Mesodermal cell (in vitro differentiated cells): Measurements from ENCODE around the gene PNLIPRP3.

Experiments used
- H3K27ac ChIP-seq: 2 replicates; pipeline ENCODE4 v1.7.0; 2013; ENCODE audit warnings: mild to moderate bottlenecking, low read depth, low read length, moderate library complexity; ENCODE audit not compliant: severe bottlenecking
- H3K36me3 ChIP-seq: 2 replicates; pipeline ENCODE4 v1.7.1; 2013; ENCODE audit warnings: mild to moderate bottlenecking, low read length, moderate library complexity; ENCODE audit not compliant: control insufficient read depth, insufficient read depth
- H3K4me1 ChIP-seq: one replicate; pipeline ENCODE4 v1.7.1; 2013; ENCODE audit warnings: mild to moderate bottlenecking, low read length; ENCODE audit not compliant: insufficient read depth, control insufficient read depth, poor library complexity, severe bottlenecking
- H3K4me3 ChIP-seq: 2 replicates; pipeline ENCODE4 v1.7.0; 2013; ENCODE audit warnings: low read length, control low read depth, mild to moderate bottlenecking; ENCODE audit not compliant: insufficient read depth, poor library complexity, severe bottlenecking; ENCODE audit errors: extremely low read depth
- H3K9me3 ChIP-seq: 2 replicates; pipeline ENCODE4 v1.7.1; 2013; ENCODE audit warnings: mild to moderate bottlenecking, low read length, moderate library complexity; ENCODE audit not compliant: control insufficient read depth
- WGBS, 2 experiments: methylation state at CpG; one replicate each; pipeline ENCODE4 v1.1.5; 2013; ENCODE audit warnings: missing lambda C conversion rate in 2 of 2; ENCODE audit not compliant: insufficient coverage in 2 of 2; 5-methylcytosine and 5-hydroxymethylcytosine counted together

PNLIPRP3 gene

DNA sequence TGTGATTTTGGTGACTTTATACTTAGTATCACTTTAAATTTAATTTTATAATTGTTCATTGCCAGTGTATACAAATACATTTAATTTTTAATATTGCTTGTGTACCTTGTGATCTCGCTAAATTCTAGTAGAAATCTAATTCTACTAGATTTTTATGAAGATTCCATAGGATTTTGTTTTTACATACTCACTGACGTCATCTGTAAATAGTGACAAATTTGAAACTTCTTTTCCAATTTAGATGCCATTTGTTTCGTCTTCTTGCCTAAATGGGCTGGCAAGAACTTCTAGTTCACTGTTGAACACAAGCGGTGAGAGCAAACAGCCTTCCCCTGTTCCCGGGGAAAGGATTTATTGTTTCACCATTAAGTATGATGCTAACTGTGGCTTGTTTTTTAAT lies 17.3 kb upstream of the PNLIPRP3 start:
- H3K4me3 ChIP-seq = no peak overlapping the region
- 91 to 100% methylated on average over 3 of the region's 5 CpGs for WGBS, 2 experiments
- H3K27ac ChIP-seq = no peak overlapping the region
- H3K9me3 ChIP-seq = no peaks in the 10 kb centered on the region
- H3K4me1 ChIP-seq = no peaks in the 10 kb centered on the region
- no peaks in the 10 kb centered on the region for H3K36me3 ChIP-seq

DNA sequence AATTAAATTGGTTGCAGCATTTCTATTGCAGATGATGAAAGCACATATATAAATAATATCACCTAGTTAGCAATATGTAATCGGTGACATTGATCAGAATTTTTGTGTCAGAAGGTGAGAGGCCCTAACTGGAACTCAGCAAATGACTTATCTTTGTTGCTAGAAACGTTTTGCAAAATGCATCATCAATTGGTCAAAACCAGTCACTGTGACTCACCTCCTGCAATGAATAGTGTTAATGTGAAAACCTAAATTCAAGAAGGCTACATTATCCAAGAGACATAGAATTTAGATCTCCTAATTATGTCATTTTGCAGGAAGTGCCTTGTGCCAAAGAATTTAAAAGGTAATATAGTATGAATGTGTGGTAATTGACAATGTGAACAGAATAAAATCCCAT lies 9.8 kb upstream of the PNLIPRP3 start:
- no peak overlapping the region for H3K27ac ChIP-seq
- no peaks in the 10 kb centered on the region for H3K36me3 ChIP-seq
- no peak overlapping the region for H3K4me3 ChIP-seq
- 40 to 50% methylated on average over 1 of the region's 2 CpGs for WGBS, 2 experiments
- H3K9me3 ChIP-seq = no peaks in the 10 kb centered on the region
- no peaks in the 10 kb centered on the region for H3K4me1 ChIP-seq

DNA sequence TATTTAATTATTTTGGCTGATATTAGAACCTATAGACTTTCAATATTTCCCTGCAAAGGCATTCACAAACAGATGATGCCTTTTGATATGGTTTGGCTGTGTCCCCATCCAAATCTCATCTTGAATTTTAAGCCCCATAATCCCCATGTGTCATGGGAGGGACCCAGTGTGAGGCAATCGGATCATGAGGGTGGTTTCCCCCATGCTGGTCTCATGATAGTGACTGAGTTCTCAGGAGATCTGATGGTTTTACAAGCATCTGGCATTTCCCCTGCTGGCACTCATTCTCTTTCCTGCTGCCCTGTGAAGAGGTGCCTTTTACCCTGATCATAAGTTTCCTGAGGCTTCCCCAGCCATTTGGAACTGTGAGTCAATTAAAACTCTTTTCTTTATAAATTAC lies 9.3 kb upstream of the PNLIPRP3 start:
- Histone ChIP-seq H3K9me3 (no peaks in the 10 kb centered on the region), H3K27ac (no peak overlapping the region), H3K4me1 (no peaks in the 10 kb centered on the region), H3K36me3 (no peaks in the 10 kb centered on the region), H3K4me3 (no peak overlapping the region)
- 50 to 71% methylated on average over 1 of the region's 1 CpG for WGBS, 2 experiments

GRCh38 chr10:116421815-116422214 lies 5.8 kb upstream of the PNLIPRP3 start:
- Histone ChIP-seq H3K4me3 (no peak overlapping the region), H3K36me3 (no peaks in the 10 kb centered on the region), H3K27ac (no peak overlapping the region), H3K4me1 (no peaks in the 10 kb centered on the region), H3K9me3 (no peaks in the 10 kb centered on the region)
- WGBS, 2 experiments = no CpG with 5 or more reads among the region's 1 CpG

DNA sequence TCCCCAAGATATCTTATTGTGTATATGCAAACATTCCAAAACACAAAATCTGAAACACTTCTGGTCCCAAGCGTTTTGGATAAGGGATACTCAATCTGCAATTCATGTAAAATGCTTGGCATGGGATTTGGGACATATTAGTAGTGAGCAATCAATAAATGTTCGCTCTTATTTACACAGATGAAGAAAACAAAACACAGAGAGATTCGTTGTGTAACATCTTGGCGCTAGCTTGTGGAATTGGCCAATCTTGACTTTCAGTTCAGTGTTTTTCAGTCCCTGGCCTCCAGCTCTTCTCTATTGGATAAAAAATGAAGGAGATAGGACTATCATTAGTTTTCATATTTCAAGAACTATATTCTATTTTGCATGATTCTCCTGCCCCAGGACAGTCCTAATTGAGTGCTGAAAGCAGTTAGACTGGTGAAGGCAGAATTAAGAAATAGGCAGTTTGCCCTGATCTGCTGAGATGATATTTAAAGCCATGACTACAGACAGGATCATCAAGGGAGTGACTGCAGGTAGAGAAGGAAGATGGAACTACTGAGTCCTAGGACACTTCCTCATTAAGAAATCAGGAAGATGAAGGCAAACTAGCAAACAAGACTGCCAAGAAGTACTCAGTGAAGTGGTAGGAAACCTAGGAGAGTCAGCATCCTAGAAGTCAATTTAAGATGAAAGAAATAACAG lies 1.8 kb downstream of the PNLIPRP3 start:
- Histone ChIP-seq H3K4me3 (no peak overlapping the region), H3K9me3 (no peaks in the 10 kb centered on the region), H3K27ac (no peak overlapping the region), H3K4me1 (no peaks in the 10 kb centered on the region), H3K36me3 (no peaks in the 10 kb centered on the region)
- WGBS, 2 experiments = 100% methylated on average over 1 of the region's 4 CpGs; no CpG with 5 or more reads in 1 of the 2 experiments

DNA sequence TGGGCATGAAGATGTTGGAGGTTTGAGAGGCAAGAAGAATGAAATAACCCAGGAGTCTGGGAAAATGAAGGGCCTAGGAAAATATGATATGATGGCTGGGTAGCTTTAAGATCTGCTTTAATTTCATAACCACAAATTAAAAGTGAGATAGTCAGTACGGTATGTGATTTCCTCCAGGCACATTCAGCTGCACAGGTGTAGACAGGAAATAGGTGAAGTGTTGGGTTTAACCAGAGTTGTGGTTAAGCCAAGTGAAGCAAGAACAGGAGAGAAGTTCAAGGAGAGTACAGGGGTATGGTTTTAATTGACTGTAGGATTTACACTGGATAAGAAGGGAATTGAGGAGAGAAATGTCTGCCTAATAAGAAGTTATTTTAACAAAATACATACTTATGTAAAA lies 2.6 kb downstream of the PNLIPRP3 start:
- H3K36me3 ChIP-seq = no peaks in the 10 kb centered on the region
- WGBS, 2 experiments = 80 to 90% methylated on average over 1 of the region's 1 CpG
- no peaks in the 10 kb centered on the region for H3K4me1 ChIP-seq
- no peak overlapping the region for H3K4me3 ChIP-seq
- H3K9me3 ChIP-seq = no peaks in the 10 kb centered on the region
- H3K27ac ChIP-seq = no peak overlapping the region

DNA sequence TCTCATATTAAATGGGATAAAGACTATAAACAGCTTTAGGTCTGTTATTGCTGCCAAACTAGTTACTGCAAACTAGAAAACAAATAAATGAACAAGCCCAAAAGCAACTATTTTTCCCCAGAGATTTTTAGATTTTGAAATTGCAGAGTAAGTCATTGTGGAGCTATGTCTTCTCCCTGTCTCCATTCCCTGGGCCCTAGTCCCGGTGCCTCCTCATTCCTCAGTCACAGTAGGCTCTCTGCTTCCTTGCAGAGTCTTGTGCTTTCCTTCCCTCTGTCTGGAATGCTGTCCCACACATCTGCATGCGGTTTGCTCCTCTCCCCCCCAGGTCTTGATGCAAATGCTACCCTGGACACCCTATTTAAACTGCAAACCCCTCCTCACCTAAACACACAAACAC lies 4.0 kb downstream of the PNLIPRP3 start:
- H3K9me3 ChIP-seq = no peaks in the 10 kb centered on the region
- no peaks in the 10 kb centered on the region for H3K36me3 ChIP-seq
- no peak overlapping the region for H3K4me3 ChIP-seq
- WGBS, 2 experiments = 55% methylated on average over 2 of the region's 2 CpGs; no CpG with 5 or more reads in 1 of the 2 experiments
- H3K27ac ChIP-seq = no peak overlapping the region
- H3K4me1 ChIP-seq = no peaks in the 10 kb centered on the region

GRCh38 chr10:116437076-116437692 lies 9.5 kb downstream of the PNLIPRP3 start:
- no peaks in the 10 kb centered on the region for H3K9me3 ChIP-seq
- no peaks in the 10 kb centered on the region for H3K36me3 ChIP-seq
- no peak overlapping the region for H3K4me3 ChIP-seq
- no peaks in the 10 kb centered on the region for H3K4me1 ChIP-seq
- no peak overlapping the region for H3K27ac ChIP-seq
- 89 to 93% methylated on average over 1 of the region's 1 CpG for WGBS, 2 experiments

DNA sequence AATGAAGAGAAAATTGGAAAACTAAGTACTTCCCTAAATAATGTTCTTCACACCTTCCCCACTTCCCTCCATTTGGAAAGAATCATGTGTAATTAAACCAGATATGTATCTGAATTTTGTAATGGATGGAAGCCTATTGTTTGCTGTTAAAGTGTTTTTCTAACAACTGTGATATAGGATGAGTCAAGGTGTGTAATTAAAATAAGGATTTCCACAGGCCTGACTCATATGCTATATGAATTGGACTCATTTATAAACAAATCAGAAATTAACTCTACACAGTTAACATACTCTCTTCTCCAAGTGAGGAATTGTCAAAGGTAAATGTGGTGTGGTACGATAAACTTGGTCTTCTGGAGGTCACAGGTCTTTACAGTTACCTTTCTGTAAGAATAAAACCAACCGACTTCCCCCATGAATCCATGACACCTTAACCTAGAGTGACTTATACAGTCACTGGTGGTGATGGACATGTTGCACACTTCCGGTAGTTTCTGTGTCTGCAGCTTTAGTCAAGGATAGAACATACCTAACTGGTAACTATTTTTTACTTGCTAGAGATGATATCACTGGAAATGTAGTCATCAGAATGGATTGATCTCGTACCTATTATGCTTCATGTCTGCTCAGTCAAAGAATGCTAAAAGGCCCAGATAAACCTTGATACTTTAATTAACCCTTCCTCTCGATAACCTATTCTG lies 12.8 kb downstream of the PNLIPRP3 start:
- H3K4me1 ChIP-seq = no peaks in the 10 kb centered on the region
- WGBS, 2 experiments = 90 to 96% methylated on average over 2 to 3 of the region's 5 CpGs
- no peaks in the 10 kb centered on the region for H3K36me3 ChIP-seq
- no peaks in the 10 kb centered on the region for H3K9me3 ChIP-seq
- H3K4me3 ChIP-seq = no peak overlapping the region
- H3K27ac ChIP-seq = no peak overlapping the region

GRCh38 chr10:116444527-116445142 lies 17.0 kb downstream of the PNLIPRP3 start:
- 0% methylated on average over 1 of the region's 4 CpGs; no CpG with 5 or more reads in 1 of the 2 experiments for WGBS, 2 experiments
- H3K27ac ChIP-seq = no peak overlapping the region
- no peaks in the 10 kb centered on the region for H3K9me3 ChIP-seq
- H3K4me1 ChIP-seq = no peaks in the 10 kb centered on the region
- no peaks in the 10 kb centered on the region for H3K36me3 ChIP-seq
- H3K4me3 ChIP-seq = no peak overlapping the region
